COLO829 (cell line): ENCODE data around the gene PYDC1.

Experiments
- DNase-seq: peaks from one replicate; pipeline ENCODE4 v3.0.0; 2012; ENCODE audit warnings: low spot score

PYDC1 gene

DNA sequence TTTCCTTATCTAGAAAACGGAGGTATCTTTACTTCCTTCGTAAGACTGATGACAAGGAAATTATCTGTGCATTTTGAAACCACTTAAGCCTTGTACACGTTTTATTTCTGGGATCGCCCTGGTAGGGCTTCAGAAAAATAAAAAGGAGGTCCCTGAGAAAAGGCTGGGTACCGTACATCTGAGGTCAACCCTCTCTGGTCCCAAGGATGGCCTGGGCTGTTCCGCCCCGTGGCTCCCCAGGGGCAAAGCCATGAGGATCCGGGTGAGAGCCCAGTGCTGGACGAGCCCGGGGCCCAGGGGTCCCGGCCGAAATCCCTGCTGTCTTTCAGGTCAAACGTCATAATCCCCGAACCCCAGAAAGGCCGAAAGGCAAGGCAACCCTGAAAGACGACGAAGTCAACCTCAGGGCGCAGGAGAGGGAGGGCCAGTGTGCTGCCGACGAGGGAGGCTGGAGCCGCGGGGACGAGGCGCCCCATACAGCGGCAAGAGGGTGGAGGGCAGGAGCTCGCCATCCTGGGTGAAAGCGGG lies 37.7 kb downstream of the PYDC1 start:
- DNase-seq, result peak; percentile 34

DNA sequence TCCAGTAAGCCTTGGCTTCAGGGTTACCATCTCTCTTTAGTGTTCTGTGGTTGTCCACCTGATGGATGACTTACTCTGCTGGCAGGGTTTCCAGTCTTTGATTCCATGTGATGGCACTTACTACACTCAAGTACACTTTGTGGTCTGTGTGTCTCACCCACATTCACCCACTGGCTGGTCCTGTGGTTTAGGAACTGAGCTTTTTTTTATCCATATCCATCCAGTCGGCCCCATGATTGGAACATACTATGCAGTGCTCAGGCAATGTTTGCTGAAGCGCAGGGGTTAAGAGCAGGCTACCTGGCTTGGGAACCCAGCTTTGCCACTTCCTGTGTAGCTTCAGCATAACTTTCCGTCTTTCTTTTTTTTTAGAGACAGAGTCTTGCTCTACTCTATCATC lies 39.8 kb downstream of the PYDC1 start:
- DNase-seq, result no peak

DNA sequence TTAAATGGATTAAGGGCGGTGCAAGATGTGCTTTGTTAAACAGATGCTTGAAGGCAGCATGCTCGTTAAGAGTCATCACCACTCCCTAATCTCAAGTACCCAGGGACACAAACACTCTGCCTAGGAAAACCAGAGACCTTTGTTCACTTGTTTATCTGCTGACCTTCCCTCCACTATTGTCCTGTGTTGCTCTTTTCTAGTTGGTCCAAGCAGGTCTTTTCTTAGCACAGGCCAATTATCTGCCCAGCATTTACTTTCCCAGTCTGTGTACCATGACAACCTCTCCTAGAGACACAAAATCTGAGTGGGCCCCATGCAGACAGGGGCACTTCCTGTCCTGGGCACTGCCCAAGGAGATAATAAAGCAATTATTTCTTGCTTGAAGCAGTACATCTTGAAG lies 46.9 kb downstream of the PYDC1 start:
- peak; percentile 63 for DNase-seq

DNA sequence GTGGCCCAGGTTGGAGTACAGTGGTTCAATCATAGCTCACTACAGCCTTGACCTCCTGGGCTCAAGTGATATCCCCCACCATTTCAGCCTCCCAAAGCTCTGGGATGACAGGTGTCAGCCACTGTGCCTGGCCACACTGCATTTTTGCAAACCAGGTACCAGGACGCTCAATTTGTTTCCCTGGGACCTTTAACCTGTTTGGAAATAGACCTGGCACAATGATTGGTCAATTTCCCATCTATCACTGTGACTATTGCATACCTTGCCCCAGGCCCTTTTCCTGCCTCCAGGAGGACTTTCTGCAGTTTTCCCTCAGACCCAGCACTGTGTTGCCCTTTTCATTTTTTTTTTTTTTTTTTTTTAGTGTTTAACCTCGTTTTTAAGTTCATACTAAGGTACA lies 48.1 kb downstream of the PYDC1 start:
- no peak for DNase-seq

DNA sequence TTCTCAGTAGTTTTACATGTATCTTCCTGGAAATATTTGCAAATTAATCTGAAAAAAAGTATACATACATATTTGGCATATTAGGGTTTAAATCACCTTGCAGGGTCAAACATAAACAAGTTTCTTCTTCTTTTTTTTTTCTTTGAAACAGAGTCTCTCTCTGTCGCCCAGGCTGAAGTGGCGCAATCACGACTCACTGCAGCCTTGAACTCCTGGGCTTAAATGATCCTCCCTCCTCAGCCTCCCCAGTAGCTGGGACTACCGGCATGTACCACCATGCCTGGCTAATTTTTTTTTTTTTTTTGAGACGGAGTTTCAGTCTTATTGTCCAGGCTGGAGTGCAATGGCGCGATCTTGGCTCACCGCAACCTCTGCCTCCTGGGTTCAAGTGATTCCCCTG lies 49.6 kb downstream of the PYDC1 start:
- DNase-seq, result no peak
